NCI-H1930 (cell line): ENCODE measurements around the gene BARX2.
A peak's percentile ranks its signal among the peaks of the same experiment; 100 is the strongest.
"Not testable (repeated sequence)": the region's sequence is repeated elsewhere in the genome, so short reads cannot be mapped to it uniquely, and the experiment has no call there.

Experiments used
- DNase-seq, 2 experiments: peaks; one replicate each; lab custom pipeline; 2025; lab: John Stamatoyannopoulos, UW

The BARX2 gene, protein sequence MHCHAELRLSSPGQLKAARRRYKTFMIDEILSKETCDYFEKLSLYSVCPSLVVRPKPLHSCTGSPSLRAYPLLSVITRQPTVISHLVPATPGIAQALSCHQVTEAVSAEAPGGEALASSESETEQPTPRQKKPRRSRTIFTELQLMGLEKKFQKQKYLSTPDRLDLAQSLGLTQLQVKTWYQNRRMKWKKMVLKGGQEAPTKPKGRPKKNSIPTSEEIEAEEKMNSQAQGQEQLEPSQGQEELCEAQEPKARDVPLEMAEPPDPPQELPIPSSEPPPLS

DNA sequence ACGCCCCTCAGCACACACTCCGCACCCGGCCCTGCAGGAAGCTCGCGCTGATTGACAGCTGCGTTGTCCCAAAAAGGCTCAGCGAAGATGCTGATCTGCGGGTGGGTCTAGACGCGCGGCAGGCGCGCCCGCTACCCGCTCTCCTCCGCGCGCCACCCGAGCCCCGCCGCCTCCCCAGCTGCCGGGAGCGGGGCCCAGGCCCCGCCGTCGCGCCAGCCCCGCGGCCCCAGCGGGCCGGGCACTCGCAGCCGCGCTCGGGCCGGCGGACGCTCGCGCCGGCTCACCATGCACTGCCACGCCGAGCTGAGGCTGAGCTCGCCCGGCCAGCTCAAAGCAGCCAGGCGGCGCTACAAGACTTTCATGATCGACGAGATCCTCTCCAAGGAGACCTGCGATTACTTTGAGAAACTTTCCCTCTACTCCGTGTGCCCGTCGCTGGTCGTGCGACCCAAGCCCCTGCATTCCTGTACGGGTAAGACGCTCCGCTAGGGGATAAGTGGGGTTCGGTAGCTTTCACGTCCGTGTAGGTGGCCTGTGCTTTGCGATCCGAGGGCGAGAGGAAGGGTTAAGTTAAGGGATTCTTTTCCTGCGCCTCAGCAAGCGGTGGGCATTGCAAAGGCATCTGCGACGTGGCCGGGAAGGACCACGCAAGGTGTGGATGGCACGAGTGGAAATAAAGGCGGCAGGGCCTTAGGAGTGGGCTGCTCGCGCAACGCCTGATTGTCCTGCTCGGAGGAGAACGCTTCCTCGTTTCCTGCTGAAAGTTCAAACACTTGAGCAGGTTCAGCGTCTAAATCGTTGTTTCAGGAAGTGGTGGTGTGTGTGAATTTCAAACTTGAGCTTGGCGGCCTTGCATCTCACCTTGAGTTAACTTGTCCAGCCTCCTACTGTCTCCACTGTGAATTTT is at the start of gene BARX2:
Gene BARX2, plus strand, starts transcription at position 98 of the 907 bp plus-strand sequence. Its CDS starts 188 bp downstream, at position 286.
- peak; percentile 26 to 48 for DNase-seq

DNA sequence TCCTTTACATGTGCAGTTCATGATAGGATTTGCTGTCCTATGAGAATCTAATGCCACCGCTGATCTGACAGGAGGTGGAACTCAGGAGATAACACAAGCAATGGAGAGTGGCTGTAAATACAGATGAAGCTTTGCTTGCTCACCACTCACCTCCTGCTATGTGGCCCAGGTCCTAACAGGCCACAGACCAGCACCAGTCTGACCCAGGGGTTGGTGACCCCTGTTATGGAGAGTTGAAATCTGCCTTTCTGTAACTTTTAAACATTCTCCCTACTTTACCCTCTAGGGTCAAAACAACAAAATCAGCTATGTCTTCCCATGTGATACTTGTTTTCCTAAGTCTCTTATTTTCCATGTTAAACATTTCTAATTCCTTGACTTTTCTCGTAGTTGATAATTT is 48.7 kb upstream of the BARX2 start:
- DNase-seq, result no peak

DNA sequence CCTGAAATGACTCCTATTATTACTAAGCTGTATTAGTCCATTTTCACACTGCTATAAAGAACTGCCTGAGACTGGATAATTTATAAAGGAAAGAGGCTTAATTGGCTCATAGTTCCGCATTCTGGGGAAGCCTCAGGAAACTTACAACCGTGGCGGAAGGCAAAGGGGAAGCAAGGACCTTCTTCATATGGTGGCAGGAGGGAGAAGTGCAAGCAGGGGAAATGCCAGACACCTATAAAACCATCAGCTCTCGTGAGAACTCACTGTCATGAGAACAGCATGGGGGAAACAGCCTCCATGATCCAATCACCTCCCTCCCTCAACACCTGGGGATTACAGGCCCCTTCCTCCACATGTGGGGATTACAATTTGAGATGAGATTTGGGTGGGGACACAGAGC is 47.9 kb upstream of the BARX2 start:
- DNase-seq, result not testable (repeated sequence)

DNA sequence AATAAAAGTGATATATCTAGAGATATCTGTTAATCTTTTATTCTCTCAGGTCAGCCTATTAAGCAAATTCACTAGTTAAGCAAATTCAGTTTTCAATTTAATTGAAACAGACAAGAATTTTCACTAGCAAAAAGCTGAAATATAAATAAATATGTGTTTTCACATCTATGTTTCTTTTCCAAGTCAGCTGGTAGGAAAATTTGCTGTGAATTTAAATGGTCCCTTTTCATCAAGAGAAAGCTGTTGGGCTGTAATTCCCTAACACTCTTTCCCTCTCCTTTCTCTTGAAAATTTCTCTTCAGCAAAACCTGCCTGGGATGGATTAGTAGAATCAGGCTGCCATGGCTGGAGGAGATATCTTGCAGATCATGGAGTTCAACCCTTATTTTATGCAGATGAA is 46.9 kb upstream of the BARX2 start:
- DNase-seq, result no peak

DNA sequence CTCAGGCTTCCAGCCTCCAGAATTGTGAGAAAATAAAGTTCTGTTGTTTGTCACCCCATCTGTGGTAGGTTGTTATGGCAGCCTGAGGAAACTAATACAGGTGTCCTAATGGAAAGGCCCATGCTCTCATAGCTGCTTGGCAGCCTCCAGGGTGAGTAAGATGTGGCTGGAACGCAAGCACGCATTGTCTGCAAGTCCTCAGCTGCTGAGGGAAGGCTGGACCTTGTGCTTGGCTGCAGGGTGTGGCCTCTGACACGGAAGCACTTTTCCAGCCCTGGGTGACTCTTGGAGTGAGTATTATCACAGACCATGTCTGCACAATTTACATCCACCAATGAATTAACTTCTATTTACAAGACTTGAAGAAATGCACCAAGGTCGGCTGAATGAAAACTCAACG is 44.4 kb upstream of the BARX2 start:
- DNase-seq, result no peak

DNA sequence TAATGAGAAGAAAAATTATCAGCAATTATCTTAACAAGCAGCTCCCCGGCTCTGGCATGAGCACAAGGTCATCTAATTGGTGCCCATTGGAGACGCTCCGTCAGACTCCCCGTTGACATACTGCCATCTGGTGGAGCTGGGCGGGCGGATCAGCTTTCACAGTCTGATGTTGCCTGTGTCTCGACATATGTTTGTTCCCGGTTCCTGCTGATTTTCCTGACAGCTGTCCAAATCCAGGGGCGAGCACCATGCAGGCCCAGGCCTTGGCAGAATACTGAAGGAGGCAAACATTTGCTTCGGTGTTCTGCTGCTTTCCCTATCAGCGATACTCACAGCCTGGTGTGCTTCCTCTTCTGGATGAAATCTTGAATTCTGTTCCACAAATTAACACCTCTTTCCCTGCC is 43.8 kb upstream of the BARX2 start:
- peak; percentile 77 to 81 for DNase-seq

DNA sequence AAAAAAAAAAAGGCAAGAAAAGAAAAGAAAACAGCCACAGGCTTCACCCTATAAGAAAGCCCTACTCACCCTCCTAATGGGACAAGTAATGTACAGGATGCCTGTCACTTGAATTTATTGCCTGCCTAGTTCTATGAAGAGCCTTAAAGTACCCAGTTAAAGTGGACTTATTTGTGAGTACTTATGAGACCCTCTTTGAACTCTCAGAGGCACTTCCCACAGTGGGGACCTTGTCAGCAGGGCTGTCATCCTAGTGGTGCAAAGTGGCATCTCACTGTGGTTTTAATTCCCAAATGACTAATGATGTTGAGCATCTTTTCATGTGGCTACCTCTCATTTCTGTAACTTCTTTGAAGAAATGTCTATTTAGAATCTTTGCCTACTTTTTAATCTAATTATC is 41.8 kb upstream of the BARX2 start:
- no peak for DNase-seq

DNA sequence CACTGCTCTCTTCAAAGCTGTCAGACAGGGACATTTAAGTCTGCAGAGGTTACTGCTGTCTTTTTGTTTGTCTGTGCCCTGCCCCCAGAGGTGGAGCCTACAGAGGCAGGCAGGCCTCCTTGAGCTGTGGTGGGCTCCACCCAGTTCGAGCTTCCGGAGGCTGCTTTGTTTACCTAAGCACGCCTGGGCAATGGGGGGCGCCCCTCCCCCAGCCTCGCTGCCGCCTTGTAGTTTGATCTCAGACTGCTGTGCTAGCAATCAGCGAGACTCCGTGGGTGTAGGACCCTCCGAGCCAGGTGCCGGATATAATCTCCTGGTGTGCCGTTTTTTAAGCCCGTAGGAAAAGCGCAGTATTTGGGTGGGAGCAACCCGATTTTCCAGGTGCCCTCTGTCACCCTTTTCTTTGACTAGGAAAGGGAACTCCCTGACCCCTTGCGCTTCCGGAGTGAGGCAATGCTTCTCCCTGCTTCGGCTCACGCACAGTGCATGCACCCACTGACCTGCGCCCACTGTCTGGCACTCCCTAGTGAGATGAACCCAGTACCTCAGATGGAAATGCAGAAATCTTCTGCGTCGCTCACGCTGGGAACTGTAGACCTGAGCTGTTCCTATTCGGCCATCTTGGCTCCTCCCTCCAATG is 31.2 kb upstream of the BARX2 start:
- DNase-seq, result not testable (repeated sequence)

DNA sequence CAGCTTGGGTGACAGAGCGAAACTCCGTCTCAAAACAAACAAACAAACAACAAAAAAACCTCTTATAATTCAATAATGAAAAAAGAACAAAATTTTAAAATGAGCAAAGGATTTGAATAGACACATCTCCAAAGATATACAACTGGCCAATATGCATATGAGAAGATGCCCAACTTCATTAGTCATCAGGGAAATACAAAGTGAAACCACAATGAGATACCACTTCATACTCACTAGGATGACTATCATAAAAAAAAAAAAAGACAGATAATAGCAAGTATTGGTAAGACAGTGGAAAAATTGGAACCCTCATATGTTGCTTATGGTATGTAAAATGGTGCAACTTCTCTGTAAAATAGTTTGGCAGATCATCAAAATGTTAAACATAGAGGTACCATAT is 28.7 kb upstream of the BARX2 start:
- DNase-seq, result no peak

DNA sequence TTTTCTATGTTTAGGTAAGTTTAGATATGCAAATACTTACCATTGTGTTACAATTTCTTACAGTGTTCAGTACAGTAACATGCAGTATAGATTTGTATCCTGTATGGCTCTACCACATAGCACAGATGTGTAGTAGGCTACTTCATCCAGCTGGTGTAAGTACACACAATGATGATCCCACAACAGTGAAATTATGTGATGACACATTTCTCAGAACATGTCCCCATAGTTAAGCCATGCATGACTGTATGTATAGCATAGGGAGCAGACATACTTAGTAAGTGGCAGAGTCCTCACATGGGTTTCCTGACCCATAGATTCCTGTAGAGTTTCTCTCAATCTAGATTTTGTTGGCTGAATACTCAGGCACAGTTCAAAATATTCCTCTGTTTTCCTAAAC is 26.8 kb upstream of the BARX2 start:
- no peak for DNase-seq

DNA sequence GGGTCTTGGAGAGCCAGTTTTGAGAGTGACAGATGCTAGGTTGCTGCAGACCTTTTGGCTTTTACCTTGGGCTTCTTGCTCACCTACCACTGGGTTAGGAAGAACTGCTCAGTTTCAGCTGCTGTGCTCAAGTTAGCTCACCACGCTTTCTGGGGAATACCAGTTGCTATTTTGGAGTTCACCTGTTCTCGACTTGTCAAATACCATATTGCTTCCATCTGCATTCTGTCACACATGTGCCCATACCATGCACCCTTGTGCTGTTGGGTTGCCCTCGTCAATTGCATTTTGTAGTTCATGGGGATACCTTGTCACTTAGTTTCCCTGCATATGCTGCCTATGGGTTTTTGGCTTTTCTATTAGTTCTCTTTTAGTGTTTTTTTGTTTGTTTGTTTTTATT is 23.0 kb upstream of the BARX2 start:
- no peak for DNase-seq

DNA sequence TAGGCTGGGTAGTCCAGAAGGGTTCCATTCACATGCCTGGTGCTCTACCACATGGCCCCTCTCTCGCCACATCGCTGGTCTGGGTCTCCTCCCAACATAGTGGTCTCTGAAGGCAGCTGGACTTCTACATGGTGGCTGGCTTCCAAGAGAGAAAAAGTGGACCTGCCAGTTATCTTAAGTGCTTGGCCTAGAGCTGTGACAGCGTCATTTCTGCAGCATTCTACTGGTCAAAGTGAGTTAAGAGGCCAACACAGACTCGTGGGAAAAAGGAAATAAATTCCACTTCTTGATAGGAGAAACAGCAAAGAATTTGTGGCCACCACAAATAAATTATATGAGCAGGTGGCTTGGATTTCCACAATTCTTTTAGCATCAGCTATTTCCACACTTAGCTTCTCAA is 21.0 kb upstream of the BARX2 start:
- DNase-seq, result no peak

DNA sequence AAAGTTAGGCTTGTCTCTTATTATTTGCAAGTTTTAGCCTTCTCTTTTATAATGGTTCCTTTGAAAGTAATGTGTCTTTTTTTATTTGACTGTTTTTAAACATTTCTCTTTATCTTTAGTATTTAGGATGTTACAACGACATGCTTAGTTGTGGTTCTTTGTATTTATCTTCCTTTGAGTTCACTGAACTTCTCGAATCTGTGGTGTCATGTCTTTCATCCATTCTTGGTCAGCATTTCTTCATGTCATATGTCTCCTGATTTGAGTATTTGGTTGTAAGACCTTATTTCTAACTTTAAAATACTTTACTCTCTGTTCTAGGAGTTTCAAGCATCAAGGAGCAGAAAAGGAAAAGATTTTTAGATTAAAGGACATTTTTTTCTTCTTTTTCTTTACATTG is 15.9 kb upstream of the BARX2 start:
- no peak for DNase-seq

DNA sequence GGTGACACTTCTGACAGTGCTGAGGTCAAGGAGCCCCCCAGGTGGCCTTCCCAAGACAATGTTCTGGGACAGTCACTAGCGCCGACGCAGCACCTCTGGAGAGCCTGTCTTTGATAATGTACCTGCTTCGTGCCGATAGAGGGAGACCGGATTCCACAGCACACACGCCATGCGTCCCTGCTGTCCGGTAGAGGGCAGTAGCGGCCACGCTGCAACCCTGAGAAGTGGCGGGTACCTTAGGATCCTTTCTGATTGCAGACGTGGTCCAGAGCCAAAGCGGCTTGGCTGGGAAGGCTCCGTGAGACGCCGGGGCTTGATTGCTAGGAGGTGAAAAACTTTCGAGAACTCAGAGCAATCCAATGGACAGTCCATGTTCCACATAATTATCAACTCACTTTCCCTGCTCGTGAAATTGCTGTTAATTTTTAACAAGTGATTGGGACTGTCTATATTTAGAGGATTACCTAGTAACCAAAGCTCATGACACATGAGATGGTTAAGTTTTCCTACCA is 11.4 kb upstream of the BARX2 start:
- peak; percentile 75 to 85 for DNase-seq

DNA sequence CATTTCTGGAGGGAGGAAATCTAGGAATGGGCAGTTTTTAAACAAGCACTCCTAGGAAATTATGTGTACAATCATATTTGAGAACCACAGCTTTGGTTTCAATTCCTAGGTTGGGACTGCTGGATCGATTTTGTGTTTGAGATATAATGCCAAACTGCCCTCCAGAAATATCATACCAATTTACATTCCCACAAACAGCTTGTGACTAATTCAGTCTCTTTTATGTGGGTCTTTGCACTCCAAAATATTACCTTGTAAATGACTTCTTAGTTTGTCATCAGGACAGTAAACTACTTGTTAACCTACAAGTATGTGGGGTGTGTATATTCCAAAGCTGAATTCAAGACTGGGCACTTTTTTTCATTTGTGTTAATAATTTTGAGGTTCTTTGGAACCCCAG is 9.8 kb upstream of the BARX2 start:
- DNase-seq, result no peak

DNA sequence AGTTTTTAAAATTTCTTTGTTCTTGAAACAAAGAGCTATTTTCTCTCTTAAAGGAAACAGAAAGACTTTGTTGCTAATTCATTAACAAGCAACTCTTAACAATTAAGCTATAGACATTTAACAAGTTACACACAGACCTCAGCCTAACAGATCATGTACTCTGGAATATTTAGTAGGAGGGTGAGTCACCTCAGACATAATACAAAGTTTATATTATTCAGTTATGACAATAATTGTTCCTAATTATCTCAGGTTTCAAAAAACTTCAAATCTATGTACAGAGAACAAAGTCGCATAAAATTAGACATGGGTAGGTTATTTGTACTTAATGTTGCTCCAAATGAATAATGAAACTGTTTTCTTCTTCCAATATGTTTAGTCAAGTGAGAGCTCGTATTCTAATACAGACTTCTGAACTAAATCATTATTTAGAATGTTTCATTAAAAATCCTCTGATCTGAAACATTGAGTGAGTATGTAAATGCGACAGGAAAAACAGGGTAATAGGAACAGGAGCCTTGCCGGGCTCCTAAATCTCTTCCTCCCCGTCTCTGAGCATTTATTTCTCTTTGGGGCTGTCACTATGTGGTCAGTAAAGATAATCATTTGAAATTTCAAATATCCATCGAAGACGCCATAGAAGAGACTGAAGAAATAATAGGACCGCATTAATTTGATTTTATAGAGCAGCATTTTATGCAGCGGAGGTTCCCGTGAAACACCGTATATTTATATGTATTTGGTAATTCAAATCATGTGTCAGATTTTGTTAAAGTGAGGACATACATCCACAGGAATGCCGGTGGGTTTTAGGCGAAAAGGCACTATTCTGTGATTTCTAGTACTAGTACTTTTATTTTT is 8.7 kb upstream of the BARX2 start:
- no peak for DNase-seq

DNA sequence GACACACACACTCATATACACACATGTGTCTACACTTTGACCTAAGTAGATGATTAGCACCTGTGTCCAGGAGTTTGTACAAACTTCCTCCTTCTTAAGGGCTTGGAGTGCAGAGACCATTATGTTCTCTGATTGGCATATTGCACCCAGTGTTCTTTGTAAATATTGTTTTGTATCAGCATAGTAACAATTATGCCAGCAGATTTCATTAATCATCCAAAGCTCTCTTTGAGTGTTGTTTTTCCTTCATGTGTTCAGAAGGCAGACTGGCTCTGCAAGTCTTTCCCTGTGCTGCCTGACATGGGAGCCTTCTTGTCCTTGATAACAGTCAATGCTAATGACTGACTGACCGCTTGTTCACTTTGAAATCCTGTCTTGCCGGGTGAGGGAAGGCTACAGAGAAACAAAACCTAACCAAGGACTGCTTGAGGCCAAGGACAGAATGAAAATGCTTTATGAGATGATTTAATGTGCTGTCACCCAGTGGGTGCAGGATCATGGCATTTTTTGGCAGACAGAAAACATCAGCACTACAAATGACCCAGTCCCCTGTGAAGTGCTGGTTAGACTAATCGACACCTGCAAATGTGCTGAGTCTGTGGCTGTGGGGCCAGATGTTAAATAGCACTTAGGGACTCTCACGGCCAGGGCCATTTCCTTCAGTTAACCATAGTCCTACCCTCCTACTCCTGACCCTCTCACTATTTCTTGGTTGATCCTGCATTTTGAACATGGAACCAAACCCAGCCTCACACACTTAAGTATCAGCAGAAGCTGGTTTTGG is 6.6 kb upstream of the BARX2 start:
- no peak for DNase-seq

DNA sequence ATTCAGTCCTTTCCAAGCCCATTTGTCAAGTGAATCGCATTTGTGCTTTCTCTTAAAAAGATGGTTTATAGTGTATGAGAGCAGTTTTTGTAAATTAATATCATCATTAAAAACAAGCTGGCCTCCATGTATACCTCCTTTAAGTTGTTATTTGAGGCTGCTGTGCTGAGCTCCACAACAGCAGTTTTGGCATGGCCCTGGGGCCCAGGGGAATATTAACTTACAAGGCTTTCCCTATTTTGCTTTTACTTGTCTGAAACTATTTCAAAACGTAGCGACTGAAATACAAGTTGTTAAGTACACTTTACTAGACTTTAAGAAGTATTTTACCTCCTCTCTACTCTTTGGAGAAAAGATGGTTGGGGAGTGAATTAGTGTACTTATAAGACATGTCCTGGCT is 4.9 kb upstream of the BARX2 start:
- no peak for DNase-seq

DNA sequence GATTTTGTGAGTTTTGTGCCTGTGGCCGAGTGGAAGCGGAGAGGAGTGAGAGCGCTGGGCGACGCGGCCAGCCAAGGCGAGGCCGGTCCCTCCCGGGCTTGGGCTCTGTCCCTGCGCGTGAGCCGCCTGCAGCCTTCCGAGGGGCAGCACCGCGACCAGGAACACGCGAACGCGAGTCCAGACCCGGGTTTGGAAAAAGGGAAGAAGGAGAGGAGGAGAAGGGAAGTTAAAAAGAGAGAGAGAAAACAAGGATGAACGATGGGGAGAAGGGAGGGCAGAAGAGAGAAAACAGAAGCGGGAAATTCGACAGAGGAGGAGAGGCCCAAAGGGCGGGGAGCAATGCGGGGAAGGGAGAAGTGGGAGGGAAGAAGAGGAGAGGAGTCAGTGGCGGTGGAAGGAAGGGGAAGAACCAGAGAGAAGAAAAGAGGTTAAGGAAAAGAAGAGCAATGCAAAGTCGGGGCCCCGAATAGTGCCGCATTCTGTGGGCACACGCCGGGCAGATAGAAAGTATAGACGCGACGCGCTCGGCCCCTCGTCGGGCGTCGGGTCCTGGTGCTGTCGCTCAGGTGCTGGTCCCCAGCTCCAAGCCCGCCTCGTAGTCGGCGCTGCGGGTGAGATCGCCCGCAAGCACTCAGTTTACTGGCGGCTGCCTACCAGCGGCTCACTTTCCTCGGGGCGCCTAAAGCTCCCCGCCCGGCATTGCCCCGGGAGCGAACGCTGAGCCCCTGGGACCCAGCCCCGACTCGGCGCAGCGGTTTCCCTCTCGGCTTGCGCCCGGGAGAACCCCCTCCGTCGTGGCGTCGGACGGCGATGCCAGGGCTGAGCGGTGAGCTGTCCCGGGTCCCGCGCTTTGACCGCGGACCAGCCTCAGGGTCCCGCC is 2.8 kb upstream of the BARX2 start:
- no peak for DNase-seq

DNA sequence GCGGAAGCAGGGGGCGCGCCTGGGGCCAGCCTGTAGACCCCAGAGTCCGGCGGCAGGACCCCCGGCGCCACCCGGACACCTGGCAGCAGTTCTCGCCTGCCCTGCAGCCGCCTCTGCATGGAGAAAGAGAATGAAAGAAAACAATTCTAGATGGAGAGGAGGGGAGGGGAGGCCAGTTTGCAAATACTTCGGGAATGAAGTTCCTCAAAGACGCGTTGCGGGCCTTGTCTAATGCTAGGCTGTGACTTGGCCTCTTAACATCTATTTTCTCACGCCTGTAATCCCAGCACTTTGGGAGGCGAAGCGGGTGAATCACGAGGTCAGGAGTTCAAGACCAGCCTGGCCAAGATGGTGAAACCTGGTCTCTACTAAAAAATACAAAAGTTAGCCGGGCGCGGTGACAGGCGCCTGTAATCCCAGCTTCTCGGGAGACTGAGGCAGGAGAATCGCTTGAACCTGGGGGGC is 2.1 kb upstream of the BARX2 start:
- DNase-seq, result no peak
